ENCODE data around the gene CPNE4. TPM values are rescaled to one million over a fixed set of nuclear protein-coding genes. Genes with fewer than 3 reads are reported as not detected.

CPNE4 gene
- total and polyA plus RNA-seq, 9 of the 15 experiments (the other 6 are each of a cell fraction or from before 2014, with no cell fraction given) = not detected

GRCh38 chr3:131914090-131914691, 120.6 kb downstream of the CPNE4 start (continued):
- TF ChIP-seq BRF2 (IDR thresholded peaks at IDR 0.05; ENCODE audit: borderline replicate concordance, insufficient read depth, insufficient read length) = no peak

- Histone ChIP-seq H3K27ac (ENCODE audit: extremely low read depth, low read depth, low read length) (no peak overlapping the region), H3K9ac (ENCODE audit: insufficient read depth in 1 of 2, low read depth in 2 of 2, low read length in 2 of 2) (no peak overlapping the region), H3K79me2 (ENCODE audit: control insufficient read depth, insufficient read depth, low read length) (no peaks in the 10 kb centered on the region), H3K4me3 (no peak overlapping the region), H4K20me1 (replicated peaks; ENCODE audit: control insufficient read depth, insufficient read depth, low read length) (no peaks in the 10 kb centered on the region), H3K36me3 (ENCODE audit: control insufficient read depth, insufficient read depth, low read length) (no peaks in the 10 kb centered on the region), H3K9me1 (ENCODE audit: control insufficient read depth, insufficient read depth, low read length) (no peaks in the 10 kb centered on the region), H3K27me3 (ENCODE audit: control insufficient read depth in 2 of 2, insufficient read depth in 2 of 2, low read length in 2 of 2) (no peaks in the 10 kb centered on the region), H3K4me2 (ENCODE audit: insufficient read depth, low read length) (no peak overlapping the region), H3K4me1 (replicated peaks in 1 of 2; ENCODE audit: control insufficient read depth in 2 of 2, insufficient read depth in 2 of 2, low read length in 2 of 2) (no peaks in the 10 kb centered on the region), H2AFZ (ENCODE audit: low read depth, low read length) (no peak overlapping the region), H3K9me3 (replicated peaks; ENCODE audit: control insufficient read depth, insufficient read depth, low read depth, low read length) (no peaks in the 10 kb centered on the region)
- CTCF ChIA-PET (ENCODE audit: low intra/inter-chr PET ratio) = no interaction called here
- no peak for FAIRE-seq
- no TSS peak for BruUV-seq (replicated peaks)
- in situ Hi-C loops (cut with MboI) = no loop called here
- no peak for ATAC-seq
- POLR2A ChIA-PET = no interaction called here
- no peak for DNase-seq (ENCODE audit: extremely low read depth in 1 of 4, low spot score in 3 of 4)
- intact Hi-C loops (cut with micrococcal nuclease) = no loop called here
- 0% methylated on average over 2 of the region's 2 CpGs for WGBS (ENCODE audit: insufficient coverage, low coverage, missing lambda C conversion rate)
- TF ChIP-seq ZNF282 (CRISPR knock-in tag; IDR thresholded peaks at IDR 0.05) (no peak), CTBP1 (IDR thresholded peaks at IDR 0.05; ENCODE audit: borderline replicate concordance) (no peak), HOXB6 (CRISPR knock-in tag; IDR thresholded peaks at IDR 0.05; ENCODE audit: borderline replicate concordance) (no peak), NCOR1 (IDR thresholded peaks at IDR 0.05) (no peak), FOXK2 (conservative IDR thresholded peaks at IDR 0.05 in 1 of 2, IDR thresholded peaks at IDR 0.05 in 1 of 2; ENCODE audit: low read depth in 2 of 2) (no peak), USF2 (CRISPR knock-in tag; IDR thresholded peaks at IDR 0.05) (no peak), EWSR1 (IDR thresholded peaks at IDR 0.05; ENCODE audit: borderline replicate concordance, low read depth, partially characterized antibody) (no peak), AFF4 (CRISPR knock-in tag; IDR thresholded peaks at IDR 0.05) (no peak), ZBTB9 (CRISPR knock-in tag; IDR thresholded peaks at IDR 0.05) (no peak), ZNF583 (CRISPR knock-in tag; IDR thresholded peaks at IDR 0.05) (no peak), ZNF699 (CRISPR knock-in tag; IDR thresholded peaks at IDR 0.05; ENCODE audit: insufficient replicate concordance) (no peak), ADNP (tag; IDR thresholded peaks at IDR 0.05) (no peak), HDAC6 (IDR thresholded peaks at IDR 0.05; ENCODE audit: low read depth, low read length) (no peak)
These were observed 122.6 kb downstream of the CPNE4 start for GRCh38 chr3:131912255-131912654.

Data from K562 (cell line).